ENCODE measurements around the gene ZACN.

- no peak for TF ChIP-seq CTCF (IDR thresholded peaks at IDR 0.05)
- TF ChIP-seq POLR2A (IDR thresholded peaks at IDR 0.05), result no peak
Measured at GRCh38 chr17:76056882-76057281, 22.1 kb upstream of the ZACN start.
